ENCODE measurements around the gene COL11A2. TPM values are rescaled to one million over a fixed set of nuclear protein-coding genes. Genes with fewer than 3 reads are reported as not detected.
A peak's percentile ranks its signal among the peaks of the same experiment; 100 is the strongest.

COL11A2 gene
- total RNA-seq, 5 donors from 2014 or later (not counting 1 experiment from before 2014, with no cell fraction given), result 1.3 to 9.7 (median 2.7) TPM

GRCh38 chr6:33200219-33201146 is 8.2 kb upstream of the COL11A2 start, which contains the start of the genes RXRB and SLC39A7:
Gene RXRB (minus strand): TSS chr6:33200665. CDS start chr6:33200476, 189 bp downstream.
Gene SLC39A7 (plus strand): TSS chr6:33200867. CDS start chr6:33201246, 379 bp downstream.
- ATAC-seq (replicated peaks in 1 of 4) (peak; percentile 77 to 80 (median 80)), DNase-seq (peak; percentile 95 to 100 (median 99))
- Mint-ChIP-seq H3K27ac (peak within 1 kb of the TSS; percentile 99 to 100), H3K4me1 (peaks cover 71 to 75% (median 74%) of the 10 kb centered on the region in 3 donors), H3K9me3 (no peaks in the 10 kb centered on the region), H3K36me3 (peaks cover 40% of the 10 kb centered on the region), H3K27me3 (no peaks in the 10 kb centered on the region), H3K4me3 (peak within 1 kb of the TSS; percentile 97 to 100 (median 99))
- Histone ChIP-seq H3K4me1 (ENCODE audit: control insufficient read depth in 1 of 2, extremely low read depth in 1 of 2, insufficient read depth in 2 of 2, low read length in 2 of 2) (peaks cover 20 to 61% of the 10 kb centered on the region in 2 experiments), H3K27me3 (replicated peaks in 1 of 2; ENCODE audit: control insufficient read depth in 2 of 2, extremely low read depth in 1 of 2, insufficient read depth in 2 of 2, low read length in 1 of 2) (no peaks in the 10 kb centered on the region), H3K36me3 (ENCODE audit: control insufficient read depth in 2 of 2, extremely low read depth in 1 of 2, insufficient read depth in 1 of 2, low read length in 1 of 2) (peaks cover 0 to 44% of the 10 kb centered on the region in 2 donors), H3K9me3 (no peaks in the 10 kb centered on the region), H3K4me3 (ENCODE audit: control insufficient read depth in 1 of 2, extremely low read depth in 1 of 2, low read length in 1 of 2) (peak within 1 kb of the TSS; percentile 94 to 97), H3K27ac (ENCODE audit: low read length) (peak within 1 kb of the TSS; percentile 97)
- POLR2A ChIA-PET, result interaction anchor here in 1 of 2 donors (0.7 kb wide), 1 partner anchor 17 kb away, joined by 9 read pairs; no protein-coding TSS in a partner anchor
- WGBS (ENCODE audit: insufficient coverage), result 0% methylated on average over 51 of the region's 68 CpGs
- CTCF ChIA-PET, result interaction anchor here in 1 of 2 donors (0.7 kb wide), 1 partner anchor 97 kb away, joined by 6 read pairs; no protein-coding TSS in a partner anchor

- 2% methylated on average over 19 of the region's 26 CpGs for WGBS (ENCODE audit: insufficient coverage)
- Histone ChIP-seq H3K9me3 (no peaks in the 10 kb centered on the region), H3K36me3 (ENCODE audit: control insufficient read depth in 2 of 2, extremely low read depth in 1 of 2, insufficient read depth in 1 of 2, low read length in 1 of 2) (peaks cover 0 to 51% of the 10 kb centered on the region in 2 donors), H3K27ac (ENCODE audit: low read length) (peak overlapping the region; percentile 97), H3K4me1 (ENCODE audit: control insufficient read depth in 1 of 2, extremely low read depth in 1 of 2, insufficient read depth in 2 of 2, low read length in 2 of 2) (peaks cover 17 to 54% of the 10 kb centered on the region in 2 experiments), H3K27me3 (replicated peaks in 1 of 2; ENCODE audit: control insufficient read depth in 2 of 2, extremely low read depth in 1 of 2, insufficient read depth in 2 of 2, low read length in 1 of 2) (no peaks in the 10 kb centered on the region), H3K4me3 (ENCODE audit: control insufficient read depth in 1 of 2, extremely low read depth in 1 of 2, low read length in 1 of 2) (peak overlapping the region; percentile 94 to 97)
- H3K36me3 Mint-ChIP-seq, result peaks cover 47% of the 10 kb centered on the region
- peak overlapping the region; percentile 88 to 99 (median 97) for H3K4me3 Mint-ChIP-seq
- peak overlapping the region; percentile 83 to 91 for H3K27ac Mint-ChIP-seq
- no peaks in the 10 kb centered on the region for H3K9me3 Mint-ChIP-seq
- POLR2A ChIA-PET, result interaction anchor here in 1 of 2 donors (0.7 kb wide), 1 partner anchor 17 kb away, joined by 9 read pairs; no protein-coding TSS in a partner anchor
- DNase-seq, result peak in 20 of 35 experiments; percentile 34 to 67 (median 53)
- CTCF ChIA-PET, result interaction anchor here in 1 of 2 donors (0.7 kb wide), 1 partner anchor 97 kb away, joined by 6 read pairs; no protein-coding TSS in a partner anchor
- peak; percentile 24 to 38 (median 30) for ATAC-seq (replicated peaks in 1 of 4)
- no peaks in the 10 kb centered on the region for H3K27me3 Mint-ChIP-seq
- H3K4me1 Mint-ChIP-seq, result peaks cover 66 to 68% (median 68%) of the 10 kb centered on the region in 3 donors
Measured at GRCh38 chr6:33199687-33200218, 7.5 kb upstream of the COL11A2 start.

- ChIA-PET CTCF (interaction anchor here (0.6 to 0.7 kb wide), 3 partner anchors 10 to 186 kb away, joined by 3 to 10 read pairs (median 3); no protein-coding TSS in a partner anchor), POLR2A (no interaction called here)
- DNase-seq (no peak), ATAC-seq (replicated peaks in 1 of 4) (no peak)
- Histone ChIP-seq H3K4me1 (ENCODE audit: control insufficient read depth in 1 of 2, extremely low read depth in 1 of 2, insufficient read depth in 2 of 2, low read length in 2 of 2) (peaks cover 14 to 46% of the 10 kb centered on the region in 2 experiments), H3K27ac (ENCODE audit: low read length) (peak overlapping the region; percentile 97), H3K9me3 (no peaks in the 10 kb centered on the region), H3K36me3 (ENCODE audit: control insufficient read depth in 2 of 2, extremely low read depth in 1 of 2, insufficient read depth in 1 of 2, low read length in 1 of 2) (peaks cover 6 to 59% of the 10 kb centered on the region in 2 donors), H3K27me3 (replicated peaks in 1 of 2; ENCODE audit: control insufficient read depth in 2 of 2, extremely low read depth in 1 of 2, insufficient read depth in 2 of 2, low read length in 1 of 2) (no peaks in the 10 kb centered on the region), H3K4me3 (ENCODE audit: control insufficient read depth in 1 of 2, extremely low read depth in 1 of 2, low read length in 1 of 2) (no peak overlapping the region)
- Mint-ChIP-seq H3K27ac (peak overlapping the region; percentile 91), H3K4me1 (peaks cover 61 to 66% (median 62%) of the 10 kb centered on the region in 3 donors), H3K9me3 (no peaks in the 10 kb centered on the region), H3K4me3 (peak overlapping the region; percentile 88 to 99 (median 97)), H3K36me3 (peaks cover 51% of the 10 kb centered on the region), H3K27me3 (no peaks in the 10 kb centered on the region)
- WGBS (ENCODE audit: insufficient coverage), result no CpG with 5 or more reads among the region's 3 CpGs
Measured at GRCh38 chr6:33198853-33199436, 6.7 kb upstream of the COL11A2 start.

GRCh38 chr6:33198159-33198852 is 6.0 kb upstream of the COL11A2 start:
- H3K4me3 ChIP-seq (ENCODE audit: control insufficient read depth in 1 of 2, extremely low read depth in 1 of 2, low read length in 1 of 2), result no peak overlapping the region
- peak overlapping the region; percentile 76 to 97 (median 77) for H3K4me3 Mint-ChIP-seq
- H3K27ac ChIP-seq (ENCODE audit: low read length), result no peak overlapping the region
- peaks cover 51% of the 10 kb centered on the region for H3K36me3 Mint-ChIP-seq
- DNase-seq (no peak), ATAC-seq (replicated peaks in 1 of 4) (no peak)
- WGBS (ENCODE audit: insufficient coverage), result 83% methylated on average over 1 of the region's 6 CpGs
- H3K9me3 Mint-ChIP-seq, result no peaks in the 10 kb centered on the region
- H3K4me1 Mint-ChIP-seq, result peaks cover 56 to 61% (median 57%) of the 10 kb centered on the region in 3 donors
- H3K36me3 ChIP-seq (ENCODE audit: control insufficient read depth in 2 of 2, extremely low read depth in 1 of 2, insufficient read depth in 1 of 2, low read length in 1 of 2), result peaks cover 8 to 56% of the 10 kb centered on the region in 2 donors
- no peaks in the 10 kb centered on the region for H3K27me3 Mint-ChIP-seq
- H3K9me3 ChIP-seq, result no peaks in the 10 kb centered on the region
- no peaks in the 10 kb centered on the region for H3K27me3 ChIP-seq (replicated peaks in 1 of 2; ENCODE audit: control insufficient read depth in 2 of 2, extremely low read depth in 1 of 2, insufficient read depth in 2 of 2, low read length in 1 of 2)
- peak overlapping the region; percentile 89 to 91 for H3K27ac Mint-ChIP-seq
- H3K4me1 ChIP-seq (ENCODE audit: control insufficient read depth in 1 of 2, extremely low read depth in 1 of 2, insufficient read depth in 2 of 2, low read length in 2 of 2), result peaks cover 13 to 44% of the 10 kb centered on the region in 2 experiments
- POLR2A ChIA-PET, result no interaction called here
- CTCF ChIA-PET, result interaction anchor here (0.6 to 1.0 kb wide), 4 partner anchors 11 to 185 kb away, joined by 3 to 10 read pairs (median 3); no protein-coding TSS in a partner anchor

GRCh38 chr6:33197431-33198048 is 5.3 kb upstream of the COL11A2 start:
- H3K9me3 ChIP-seq, result no peaks in the 10 kb centered on the region
- H3K4me1 ChIP-seq (ENCODE audit: control insufficient read depth in 1 of 2, extremely low read depth in 1 of 2, insufficient read depth in 2 of 2, low read length in 2 of 2), result peaks cover 13 to 50% of the 10 kb centered on the region in 2 experiments
- peak overlapping the region; percentile 53 to 97 (median 77) for H3K4me3 Mint-ChIP-seq
- CTCF ChIA-PET, result interaction anchor here (0.6 to 1.0 kb wide), 4 partner anchors 10 to 303 kb away, joined by 3 to 4 read pairs (median 3); no protein-coding TSS in a partner anchor
- peaks cover 48 to 57% (median 53%) of the 10 kb centered on the region in 3 donors for H3K4me1 Mint-ChIP-seq
- POLR2A ChIA-PET, result no interaction called here
- H3K27me3 Mint-ChIP-seq, result peaks cover 0 to 2% of the 10 kb centered on the region in 2 donors
- H3K27me3 ChIP-seq (replicated peaks in 1 of 2; ENCODE audit: control insufficient read depth in 2 of 2, extremely low read depth in 1 of 2, insufficient read depth in 2 of 2, low read length in 1 of 2), result peaks cover 0 to 5% of the 10 kb centered on the region in 2 experiments
- H3K27ac Mint-ChIP-seq, result peak overlapping the region; percentile 89 to 91
- H3K9me3 Mint-ChIP-seq, result no peaks in the 10 kb centered on the region
- H3K27ac ChIP-seq (ENCODE audit: low read length), result no peak overlapping the region
- H3K36me3 Mint-ChIP-seq, result peaks cover 43% of the 10 kb centered on the region
- WGBS (ENCODE audit: insufficient coverage), result 31% methylated on average over 2 of the region's 12 CpGs
- ATAC-seq (replicated peaks in 1 of 4), result peak; percentile 14 to 28 (median 18)
- peak in 4 of 35 experiments; percentile 18 to 69 (median 36) for DNase-seq
- no peak overlapping the region for H3K4me3 ChIP-seq (ENCODE audit: control insufficient read depth in 1 of 2, extremely low read depth in 1 of 2, low read length in 1 of 2)
- peaks cover 8 to 48% of the 10 kb centered on the region in 2 donors for H3K36me3 ChIP-seq (ENCODE audit: control insufficient read depth in 2 of 2, extremely low read depth in 1 of 2, insufficient read depth in 1 of 2, low read length in 1 of 2)

All from T-cell (primary cell).